T-helper 9 cell (primary cell): ENCODE results near the gene GGCX.
"Not testable (repeated sequence)": the region's sequence is repeated elsewhere in the genome, so short reads cannot be mapped to it uniquely, and the experiment has no call there.

Experiments
- DNase-seq: peaks from one replicate; pipeline ENCODE4 v3.0.0-alpha.2; 2020

GGCX gene

DNA sequence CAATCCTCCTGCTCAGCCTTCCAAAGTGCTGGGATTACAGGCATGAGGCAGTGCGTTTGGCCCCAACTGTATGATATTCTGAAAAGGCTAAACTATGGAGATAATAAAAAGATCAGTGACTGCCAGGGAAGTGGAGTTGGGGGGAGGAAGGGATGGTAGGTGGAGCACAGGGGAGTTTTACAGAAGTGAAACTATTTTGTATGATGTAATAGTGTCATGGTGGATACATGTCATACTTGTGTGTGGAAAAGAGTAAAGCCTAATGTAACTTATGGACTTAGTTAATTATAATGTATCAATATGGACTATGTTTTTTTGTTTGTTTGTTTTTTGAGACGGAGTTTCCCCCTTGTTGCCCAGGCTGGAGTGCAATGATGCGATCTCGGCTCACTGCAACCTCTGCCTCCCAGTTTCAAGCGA is 2.9 kb upstream of the GGCX start:
- no peak for DNase-seq

DNA sequence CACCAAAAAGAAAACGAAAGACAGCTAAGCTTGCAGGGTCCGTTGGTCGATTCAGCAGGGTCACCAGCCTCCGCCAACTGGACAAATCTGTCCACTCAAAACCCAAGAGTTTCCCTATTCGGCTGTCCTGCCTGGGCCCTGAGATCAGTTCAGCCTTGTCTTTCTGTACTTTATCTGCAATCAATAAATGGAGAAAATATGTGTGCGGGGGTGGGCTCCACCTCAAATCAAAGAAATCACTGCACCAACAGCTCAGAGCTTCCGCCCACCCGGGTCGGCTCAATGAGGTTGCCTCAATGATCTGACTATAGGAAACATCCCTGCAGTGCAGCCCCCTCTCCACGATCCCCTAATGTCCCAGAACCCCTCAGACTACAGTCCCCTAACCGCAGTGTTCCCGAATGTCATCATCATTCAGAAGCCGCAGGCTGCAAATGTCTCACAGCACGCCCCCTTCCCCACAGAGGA is 447 bp downstream of the GGCX start:
- no peak for DNase-seq

DNA sequence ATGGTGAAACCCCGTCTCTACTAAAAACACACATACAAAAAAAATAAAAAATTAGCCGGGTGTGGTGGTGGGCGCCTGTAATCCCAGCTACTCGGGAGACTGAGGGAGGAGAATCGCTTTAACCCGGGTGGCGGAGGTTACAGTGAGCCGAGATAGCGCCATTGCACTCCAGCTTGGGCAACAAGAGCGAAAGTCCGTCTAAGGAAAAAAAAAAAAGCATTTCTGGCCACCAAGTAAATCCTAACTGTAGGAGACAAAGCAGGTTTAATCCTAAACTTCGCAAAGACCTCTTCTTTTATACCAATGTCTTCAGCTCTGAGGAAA is 928 bp downstream of the GGCX start:
- DNase-seq = not testable (repeated sequence)

DNA sequence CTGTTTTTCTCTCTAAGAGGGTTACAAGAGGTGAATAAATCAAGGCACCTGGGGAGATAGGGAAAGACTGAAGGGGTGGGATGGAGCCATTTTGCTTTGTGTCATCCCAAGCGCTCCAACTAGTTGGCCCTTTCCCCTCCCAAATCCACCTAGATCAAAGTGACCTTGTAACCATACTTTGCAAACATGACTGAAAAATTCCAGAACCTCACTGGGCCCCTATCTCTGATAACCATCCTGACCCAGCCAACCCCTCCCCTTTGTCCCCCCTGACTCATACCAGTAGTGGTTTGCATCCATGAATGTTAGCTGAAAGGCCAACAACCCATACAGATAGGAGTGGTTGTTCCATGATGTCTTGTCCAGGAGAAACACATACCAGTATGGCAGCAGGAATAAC is 3.1 kb downstream of the GGCX start:
- DNase-seq = no peak

DNA sequence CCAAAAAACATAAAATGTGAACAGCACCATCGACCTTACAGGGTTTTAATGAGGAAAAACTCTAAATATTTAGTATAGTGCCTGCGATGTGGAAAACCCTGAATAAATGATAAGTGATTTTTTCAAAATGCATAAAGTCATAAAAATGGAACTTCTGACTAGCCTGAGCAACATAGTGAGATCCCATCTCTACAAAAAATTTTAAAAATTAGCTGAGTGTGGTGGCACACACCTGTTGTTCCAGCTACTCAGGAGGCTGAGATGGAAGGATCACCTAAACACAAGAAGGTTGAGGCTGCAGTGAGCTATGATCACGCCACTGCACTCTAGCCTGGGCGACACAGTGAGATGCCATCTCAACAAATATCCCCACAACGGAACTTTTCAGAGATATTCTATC is 4.2 kb downstream of the GGCX start:
- DNase-seq = no peak

GRCh38 chr2:85554980-85555612 is 6.2 kb downstream of the GGCX start:
- DNase-seq = no peak

DNA sequence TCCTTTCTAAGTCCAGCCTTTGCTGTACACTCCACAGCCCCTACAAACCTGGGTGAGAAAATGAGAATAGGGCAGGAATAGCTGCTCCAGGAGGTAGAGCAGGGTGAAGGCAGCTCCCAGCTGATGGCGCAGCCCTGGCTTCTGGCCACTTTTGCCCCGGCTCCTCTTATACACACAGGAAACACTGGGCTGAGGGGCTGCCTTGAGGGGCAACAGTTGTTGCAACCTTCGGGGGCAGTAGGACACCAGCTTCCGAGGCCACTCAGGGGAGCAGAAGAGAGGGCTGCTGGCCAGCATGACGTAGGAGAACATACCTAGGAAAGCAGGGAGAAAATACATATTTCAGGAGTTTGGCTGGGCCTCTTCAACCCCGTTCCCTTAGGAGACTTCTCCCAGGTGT is 8.1 kb downstream of the GGCX start:
- no peak for DNase-seq

DNA sequence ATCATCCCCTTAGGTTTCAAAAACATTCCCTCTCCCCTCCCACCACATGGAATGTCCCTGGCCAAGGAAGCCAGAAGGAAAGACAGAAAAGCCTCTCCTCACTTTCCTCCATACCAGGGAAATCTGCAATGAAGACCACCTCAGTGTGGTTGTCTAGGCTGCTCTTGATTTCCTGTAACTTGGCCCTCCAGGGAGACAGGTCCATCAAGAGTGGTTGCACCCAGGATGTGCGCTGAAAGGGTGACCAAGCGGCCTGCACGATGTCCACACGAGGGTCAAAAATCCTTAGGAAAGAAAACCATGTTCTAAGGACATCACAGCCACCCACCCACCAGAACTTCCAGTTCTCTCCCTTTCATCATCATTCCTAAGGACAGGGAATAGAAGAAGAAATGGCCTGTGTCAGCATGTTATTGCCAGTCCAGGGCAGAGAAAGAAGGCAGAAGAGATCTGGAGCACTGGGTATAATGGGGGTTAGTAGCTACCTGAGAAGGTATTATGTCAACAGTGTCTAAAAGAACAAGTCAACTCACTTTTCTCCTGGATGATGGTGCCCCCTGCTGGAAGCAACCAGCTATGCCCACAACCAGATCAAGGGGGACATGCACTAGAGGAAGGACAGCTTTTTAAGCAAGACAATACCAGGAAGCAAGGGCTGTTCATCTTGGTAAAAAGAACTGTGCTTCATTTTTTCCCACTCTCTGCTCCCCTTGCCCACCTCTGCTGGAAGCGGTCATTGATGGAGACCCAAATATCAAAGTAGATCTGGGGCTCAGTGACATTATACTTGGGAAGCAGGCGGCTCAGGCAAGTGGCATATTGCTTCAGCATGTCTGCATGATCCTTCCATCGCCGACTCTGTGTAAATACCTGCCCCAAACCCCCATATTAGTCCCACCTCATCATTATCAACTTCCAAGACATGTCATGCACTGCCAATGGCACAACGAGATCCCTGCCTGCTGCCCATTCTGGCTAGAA is 9.3 kb downstream of the GGCX start:
- DNase-seq = peak; percentile 89

- DNase-seq = no peak
Measured at GRCh38 chr2:85550486-85550885, 10.8 kb downstream of the GGCX start.

DNA sequence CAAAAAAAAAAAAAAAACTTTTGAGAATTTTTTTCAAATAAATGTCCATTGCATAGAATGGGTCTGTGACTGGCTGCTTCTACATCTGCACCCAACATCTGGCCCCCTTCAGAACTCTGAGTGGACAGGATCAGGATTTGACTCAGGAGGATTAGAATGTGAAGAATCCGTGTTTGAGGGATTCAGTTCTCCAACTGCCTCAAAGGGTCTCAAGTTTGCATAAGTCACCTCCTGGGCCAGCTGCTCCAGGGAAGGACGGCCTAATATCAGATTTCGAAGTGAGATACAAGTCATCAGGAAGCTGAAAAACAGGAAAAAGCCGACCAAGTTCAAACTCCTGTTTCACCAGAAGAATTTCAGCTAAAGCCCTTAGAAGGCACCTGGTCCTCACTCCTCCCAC is 11.5 kb downstream of the GGCX start:
- DNase-seq = no peak

GRCh38 chr2:85549095-85549494 is 12.2 kb downstream of the GGCX start:
- DNase-seq = no peak

DNA sequence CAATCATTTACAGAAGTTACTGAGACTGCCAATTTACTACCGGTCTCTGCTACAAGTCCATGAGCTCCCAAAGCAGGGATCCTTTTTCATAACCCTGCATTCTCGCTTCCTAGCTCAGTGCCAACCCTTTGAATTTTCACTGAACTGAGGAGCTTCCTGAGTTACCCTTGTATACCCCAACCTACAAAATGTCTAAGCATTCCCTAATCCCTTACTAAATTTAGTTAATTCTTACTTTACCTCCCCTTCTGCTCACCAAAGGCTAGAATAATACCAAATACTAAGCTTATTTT is 12.7 kb downstream of the GGCX start:
- DNase-seq = no peak

- no peak for DNase-seq
Measured at GRCh38 chr2:85547859-85548607, 13.3 kb downstream of the GGCX start.

DNA sequence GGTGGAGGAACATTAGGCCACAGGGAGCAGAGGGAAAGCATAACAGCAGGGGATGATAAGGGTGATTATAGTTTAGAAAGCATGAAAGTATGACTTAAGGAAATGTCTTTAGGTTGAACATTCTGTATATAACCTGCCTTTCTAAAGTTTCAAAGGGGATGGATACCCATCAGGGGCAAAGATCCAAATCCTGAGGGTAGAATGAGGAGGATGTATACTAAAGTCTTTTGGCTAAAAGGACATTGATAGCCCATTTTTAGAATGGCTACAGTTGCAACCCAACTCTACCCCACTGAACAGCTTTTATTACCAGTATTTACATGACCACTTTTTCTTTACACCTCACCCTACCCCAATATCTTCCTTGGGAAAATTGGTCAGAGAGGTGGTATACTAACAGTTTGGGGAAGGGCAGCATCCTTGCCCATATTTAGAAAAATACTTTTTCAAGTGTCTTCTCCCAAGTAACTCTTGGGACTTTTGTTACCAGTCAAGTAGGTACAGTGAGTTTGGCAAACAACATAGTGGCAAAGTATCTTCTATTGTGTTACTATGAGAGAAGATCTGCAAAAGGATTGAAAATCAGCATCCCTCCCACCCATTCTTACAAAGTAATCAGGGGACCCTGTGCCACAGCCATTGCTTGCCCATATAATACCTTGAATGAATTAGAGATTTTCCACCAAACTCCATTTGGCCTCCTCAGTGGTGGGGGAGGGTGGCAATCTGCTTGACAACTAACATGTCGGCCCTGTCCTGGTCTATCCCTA is 14.0 kb downstream of the GGCX start:
- DNase-seq = no peak

- DNase-seq = no peak
Measured at GRCh38 chr2:85545780-85546240, 15.5 kb downstream of the GGCX start.

DNA sequence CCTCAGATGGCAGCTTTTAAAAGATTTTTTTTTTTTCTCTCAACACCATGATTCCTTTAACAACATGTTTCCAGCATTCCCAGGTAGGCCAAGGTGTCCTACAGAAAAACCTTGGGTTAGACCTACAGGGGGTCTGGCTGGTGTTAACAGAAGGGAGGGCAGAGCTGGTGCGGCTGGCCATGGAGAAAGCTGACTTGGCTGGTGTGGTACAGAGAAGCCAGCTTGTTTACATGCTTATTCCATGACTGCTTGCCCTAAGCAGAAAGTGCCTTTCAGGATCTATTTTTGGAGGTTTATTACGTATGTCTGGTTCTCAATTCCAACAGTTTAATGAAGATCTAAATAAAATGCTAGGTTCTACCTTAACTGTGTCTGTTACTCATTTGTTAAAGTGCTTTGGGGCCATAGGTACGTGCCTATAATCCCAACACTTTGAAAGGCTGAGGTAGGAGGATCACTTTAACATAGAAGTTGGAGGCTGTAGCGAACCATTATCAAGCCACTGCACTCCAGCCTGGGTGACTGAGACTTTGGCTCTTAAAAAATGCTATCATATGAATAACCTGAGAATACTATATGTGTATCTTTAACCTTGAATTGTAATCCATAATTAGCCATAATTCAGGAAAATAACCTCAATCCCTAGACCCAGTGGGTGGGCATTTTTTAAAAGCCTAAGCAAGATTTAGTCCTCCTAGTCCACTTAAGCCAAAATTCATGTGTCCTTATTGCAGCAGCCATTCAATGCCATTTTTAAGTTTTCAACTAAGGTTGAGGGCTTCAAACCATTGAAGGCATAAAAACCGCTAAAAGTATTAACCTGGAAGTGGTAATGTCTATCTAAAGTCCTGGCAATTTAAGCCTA is 16.1 kb downstream of the GGCX start:
- DNase-seq = not testable (repeated sequence)

GRCh38 chr2:85544254-85544691 is 17.0 kb downstream of the GGCX start:
- DNase-seq = not testable (repeated sequence)

GRCh38 chr2:85542777-85543176 is 18.5 kb downstream of the GGCX start:
- no peak for DNase-seq

DNA sequence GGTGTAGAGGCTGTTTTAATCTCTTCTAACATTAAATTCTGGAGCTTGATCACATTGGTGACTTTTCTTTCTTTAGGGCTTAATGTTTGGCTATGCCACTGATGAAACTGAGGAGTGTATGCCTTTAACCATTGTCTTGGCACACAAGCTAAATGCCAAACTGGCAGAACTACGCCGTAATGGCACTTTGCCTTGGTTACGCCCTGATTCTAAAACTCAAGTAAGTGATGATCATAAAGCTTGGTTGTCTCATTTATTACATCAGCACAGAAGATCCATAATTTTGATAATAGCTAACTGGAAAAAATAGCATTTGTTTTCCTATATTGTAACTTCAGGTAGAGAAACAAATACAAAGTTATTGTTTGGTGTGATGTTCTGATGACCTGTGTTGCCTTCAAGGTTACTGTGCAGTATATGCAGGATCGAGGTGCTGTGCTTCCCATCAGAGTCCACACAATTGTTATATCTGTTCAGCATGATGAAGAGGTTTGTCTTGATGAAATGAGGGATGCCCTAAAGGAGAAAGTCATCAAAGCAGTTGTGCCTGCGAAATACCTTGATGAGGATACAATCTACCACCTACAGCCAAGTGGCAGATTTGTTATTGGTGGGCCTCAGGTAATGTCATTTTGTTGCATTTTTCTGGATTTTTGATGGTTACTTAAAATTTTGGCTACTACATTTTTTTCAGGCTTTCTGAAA is 19.4 kb downstream of the GGCX start:
- DNase-seq = no peak

GRCh38 chr2:85541262-85541661 is 20.0 kb downstream of the GGCX start:
- DNase-seq = no peak

GRCh38 chr2:85540133-85540648 is 21.1 kb downstream of the GGCX start:
- no peak for DNase-seq
